Stimulated activated naive CD8-positive, alpha-beta T cell treated with anti-CD3 and anti-CD28 coated beads, Interleukin-15, Interleukin-2, amounts not matched to agents 100 ng/mL and 50 ng/mL, for 24 hours (primary cell): ENCODE measurements around the gene TNRC18.
A peak's percentile ranks its signal among the peaks of the same experiment; 100 is the strongest.

Experiments used
- H3K27ac Mint-ChIP-seq: one replicate; pipeline ENCODE4 v1.8.0; 2021; ENCODE audit warnings: mild to moderate bottlenecking, mixed read lengths
- H3K27me3 Mint-ChIP-seq: one replicate; pipeline ENCODE4 v1.8.0; 2021; ENCODE audit warnings: mixed read lengths
- H3K36me3 Mint-ChIP-seq: one replicate; pipeline ENCODE4 v1.8.0; 2021; ENCODE audit warnings: low read depth, mixed read lengths
- H3K4me1 Mint-ChIP-seq: one replicate; pipeline ENCODE4 v1.8.0; 2021; ENCODE audit warnings: low read depth, mixed read lengths
- H3K4me3 Mint-ChIP-seq: one replicate; pipeline ENCODE4 v1.8.0; 2021; ENCODE audit warnings: mild to moderate bottlenecking, mixed read lengths
- H3K9me3 Mint-ChIP-seq: one replicate; pipeline ENCODE4 v1.8.0; 2021; ENCODE audit warnings: mixed read lengths

The TNRC18 gene

DNA sequence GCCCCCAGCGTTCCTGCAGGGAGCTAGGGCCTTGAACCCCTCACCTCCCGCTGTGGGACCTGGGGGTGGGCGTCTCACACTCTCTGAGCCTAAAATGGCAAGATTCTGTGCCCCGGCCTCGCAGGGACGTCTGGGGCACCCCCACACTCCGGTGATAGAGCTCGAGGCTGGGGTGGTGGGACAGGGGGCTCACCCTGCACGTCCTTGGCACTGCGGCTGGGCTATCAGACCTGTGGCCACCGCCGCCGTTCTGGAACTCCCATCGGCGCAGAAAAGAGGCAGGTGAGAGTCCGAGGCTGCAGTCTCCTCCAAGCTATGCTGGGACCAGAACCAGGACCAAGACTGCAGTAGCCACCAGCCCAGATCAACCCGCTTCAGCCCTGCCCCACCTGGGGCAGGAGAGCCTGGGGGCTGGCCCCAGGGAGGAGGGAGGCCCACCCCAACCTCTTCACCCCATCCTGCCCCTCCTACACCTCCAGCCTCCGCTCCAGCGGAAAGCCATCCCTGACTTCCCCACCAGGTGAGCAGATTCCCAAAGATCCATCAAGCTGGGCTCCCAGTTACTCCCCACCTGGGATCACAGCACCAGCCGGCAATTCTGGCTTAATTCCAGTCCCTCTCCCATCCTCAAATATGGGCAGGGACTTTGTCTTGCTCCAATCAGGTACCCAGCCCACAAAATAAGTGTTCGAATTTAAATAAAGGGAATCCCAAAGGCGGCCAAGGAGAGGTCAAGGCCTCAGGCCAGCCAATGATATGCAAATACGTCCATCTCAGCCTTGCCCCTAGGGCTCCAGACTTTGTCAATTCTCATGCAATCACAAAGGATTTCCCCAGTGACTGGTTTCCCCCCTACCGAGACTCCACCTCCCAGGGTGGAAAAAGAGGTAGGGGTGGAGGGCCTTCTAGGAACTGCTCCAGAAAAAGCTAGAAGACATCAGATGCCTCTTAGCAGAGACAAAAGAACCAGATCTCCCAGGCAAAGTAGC lies 16.4 kb downstream of the TNRC18 start:
- Mint-ChIP-seq H3K9me3 (no peaks in the 10 kb centered on the region), H3K36me3 (no peaks in the 10 kb centered on the region), H3K4me1 (no peaks in the 10 kb centered on the region), H3K27me3 (peaks cover 25% of the 10 kb centered on the region), H3K27ac (no peak overlapping the region), H3K4me3 (no peak overlapping the region)

DNA sequence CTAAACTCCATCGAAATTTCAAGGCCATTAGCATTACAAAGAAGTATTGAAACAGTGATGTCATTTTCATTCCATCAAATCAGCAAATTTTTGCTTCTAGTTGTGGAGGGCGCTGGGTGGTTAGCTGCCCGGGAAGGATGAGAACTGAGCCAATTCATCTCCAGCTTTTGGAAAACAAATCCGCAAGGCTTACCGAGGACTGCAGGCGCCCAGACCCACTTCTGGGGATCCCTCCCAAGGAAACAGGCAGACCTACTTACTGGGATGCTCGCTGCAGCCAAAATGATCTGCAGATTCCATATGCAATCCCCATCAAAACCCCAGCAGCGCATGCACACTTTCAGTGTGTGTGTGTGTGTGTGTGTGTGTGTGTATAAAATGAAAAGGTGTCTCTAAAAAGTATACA lies 19.2 kb downstream of the TNRC18 start:
- no peaks in the 10 kb centered on the region for H3K9me3 Mint-ChIP-seq
- no peak overlapping the region for H3K27ac Mint-ChIP-seq
- H3K36me3 Mint-ChIP-seq, result no peaks in the 10 kb centered on the region
- no peaks in the 10 kb centered on the region for H3K4me1 Mint-ChIP-seq
- H3K4me3 Mint-ChIP-seq, result no peak overlapping the region
- peaks cover 15% of the 10 kb centered on the region for H3K27me3 Mint-ChIP-seq

DNA sequence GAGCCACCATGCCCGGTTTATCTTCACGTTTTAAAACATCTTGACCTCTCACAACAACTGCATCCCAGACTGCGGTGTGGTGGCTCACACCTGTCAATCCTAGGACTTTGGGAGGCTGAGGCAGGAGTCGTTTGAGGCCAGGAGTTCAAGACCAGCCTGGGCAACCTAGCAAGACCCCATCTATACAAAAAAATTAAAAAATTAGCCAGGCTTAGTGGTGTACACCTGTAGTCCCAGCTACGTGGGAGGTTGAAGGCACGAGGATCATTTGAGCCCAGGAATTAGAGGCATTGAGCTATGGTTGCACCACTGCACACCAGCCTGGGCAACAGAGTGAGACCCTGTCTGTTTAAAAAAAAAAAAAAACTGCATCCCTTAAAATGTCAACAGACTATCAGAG lies 20.2 kb downstream of the TNRC18 start:
- H3K27me3 Mint-ChIP-seq, result peaks cover 10% of the 10 kb centered on the region
- H3K36me3 Mint-ChIP-seq, result no peaks in the 10 kb centered on the region
- H3K27ac Mint-ChIP-seq, result no peak overlapping the region
- H3K9me3 Mint-ChIP-seq, result no peaks in the 10 kb centered on the region
- no peaks in the 10 kb centered on the region for H3K4me1 Mint-ChIP-seq
- H3K4me3 Mint-ChIP-seq, result no peak overlapping the region

DNA sequence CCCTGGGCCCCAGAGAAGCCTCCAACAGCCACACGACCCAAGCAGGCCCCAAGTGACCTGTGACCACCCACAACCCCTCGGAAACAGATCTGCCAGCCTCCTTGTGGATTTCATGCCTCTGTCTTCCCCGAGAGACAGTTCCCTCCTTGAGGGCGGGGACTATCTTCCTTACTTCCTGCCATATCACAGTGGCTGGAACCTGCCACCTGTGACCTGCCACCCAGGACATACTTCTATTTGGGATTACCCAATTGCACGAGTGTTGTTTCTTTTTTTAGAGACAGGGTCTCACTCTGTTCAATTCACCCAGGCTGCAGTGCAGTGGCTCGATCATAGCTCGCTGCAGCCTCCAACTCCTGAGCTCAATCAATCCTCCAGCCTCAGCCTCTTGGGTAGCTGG lies 25.9 kb downstream of the TNRC18 start:
- H3K4me3 Mint-ChIP-seq, result peak overlapping the region; percentile 84
- no peaks in the 10 kb centered on the region for H3K27me3 Mint-ChIP-seq
- H3K9me3 Mint-ChIP-seq, result no peaks in the 10 kb centered on the region
- H3K4me1 Mint-ChIP-seq, result peaks cover 31% of the 10 kb centered on the region
- peak overlapping the region; percentile 96 for H3K27ac Mint-ChIP-seq
- H3K36me3 Mint-ChIP-seq, result peaks cover 14% of the 10 kb centered on the region

DNA sequence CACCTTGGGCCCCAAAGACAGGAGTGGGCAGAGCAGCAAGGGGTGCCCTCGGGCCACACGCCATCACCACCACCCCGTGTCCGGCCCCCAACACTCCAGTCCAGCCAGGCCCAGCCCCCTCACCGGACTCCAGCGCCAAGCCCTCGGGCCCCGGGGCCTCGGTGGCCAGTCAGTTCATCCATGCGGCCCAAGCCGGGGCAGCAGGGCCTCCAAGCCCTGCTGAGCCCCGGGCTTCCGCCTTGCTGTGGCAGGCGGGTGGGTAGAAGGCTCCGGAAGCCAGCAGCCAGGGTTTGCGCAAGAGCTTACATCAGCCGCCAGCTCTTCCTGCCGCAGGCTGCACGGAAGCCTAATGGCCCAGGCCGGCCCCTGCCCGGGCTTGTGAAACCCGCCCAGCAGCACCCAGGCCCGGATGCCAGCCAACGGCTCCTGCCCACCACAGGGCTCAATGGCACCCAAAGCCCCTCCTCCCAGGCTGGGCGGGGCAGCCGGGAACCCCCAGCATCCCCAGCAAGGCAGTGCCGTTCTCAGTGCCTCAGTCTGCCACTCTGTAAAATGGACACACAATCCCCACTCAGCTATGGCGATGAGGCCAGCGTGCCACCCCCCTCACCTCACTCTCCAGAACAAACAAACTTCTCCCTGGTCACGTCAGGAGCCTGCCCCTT lies 26.5 kb downstream of the TNRC18 start:
- Mint-ChIP-seq H3K27me3 (no peaks in the 10 kb centered on the region), H3K9me3 (no peaks in the 10 kb centered on the region), H3K4me1 (peaks cover 31% of the 10 kb centered on the region), H3K4me3 (peak overlapping the region; percentile 84), H3K36me3 (peaks cover 17% of the 10 kb centered on the region), H3K27ac (peak overlapping the region; percentile 96)

DNA sequence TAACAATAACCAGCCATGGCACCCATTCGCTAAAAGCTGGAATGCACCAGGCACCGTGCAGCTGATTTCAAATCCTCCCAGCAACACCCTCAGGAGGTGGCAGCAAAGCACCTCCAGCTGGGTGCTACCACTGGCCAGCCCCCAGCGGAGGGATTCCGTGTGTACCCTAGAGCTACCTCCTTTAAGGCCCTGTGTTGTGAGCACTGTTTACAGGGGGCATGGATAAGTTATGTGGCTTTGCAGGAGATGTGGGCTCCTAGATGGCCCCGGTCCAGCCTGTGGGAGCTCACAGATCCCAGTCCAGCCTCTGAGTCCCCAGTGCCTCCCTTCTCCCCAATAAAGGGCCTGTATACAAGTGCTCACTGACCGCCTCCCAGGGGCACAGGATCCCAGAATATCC lies 27.1 kb downstream of the TNRC18 start:
- H3K27me3 Mint-ChIP-seq, result no peaks in the 10 kb centered on the region
- H3K9me3 Mint-ChIP-seq, result no peaks in the 10 kb centered on the region
- peak overlapping the region; percentile 85 for H3K27ac Mint-ChIP-seq
- peak overlapping the region; percentile 84 for H3K4me3 Mint-ChIP-seq
- H3K36me3 Mint-ChIP-seq, result peaks cover 17% of the 10 kb centered on the region
- peaks cover 31% of the 10 kb centered on the region for H3K4me1 Mint-ChIP-seq

DNA sequence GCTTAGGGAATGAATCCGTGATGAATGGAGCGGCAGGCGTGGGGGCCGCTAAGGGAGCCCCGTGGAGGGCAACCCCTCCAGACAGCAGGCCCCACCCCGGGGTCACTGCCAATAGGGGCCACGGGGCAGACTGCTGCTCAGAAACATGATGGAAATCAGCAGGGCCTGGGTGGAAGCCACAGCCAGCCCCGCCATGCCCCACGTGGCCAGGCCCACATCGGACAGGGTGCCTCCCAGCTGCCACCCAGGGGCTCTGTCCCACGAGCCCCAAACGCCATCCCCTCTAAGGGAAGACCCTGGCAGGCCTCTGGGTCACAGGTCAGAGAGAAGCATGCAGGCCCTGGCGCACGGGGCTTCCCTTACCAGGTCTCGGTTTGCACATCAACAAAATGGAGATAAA lies 28.4 kb downstream of the TNRC18 start:
- H3K36me3 Mint-ChIP-seq, result peaks cover 23% of the 10 kb centered on the region
- H3K4me1 Mint-ChIP-seq, result peaks cover 31% of the 10 kb centered on the region
- no peaks in the 10 kb centered on the region for H3K9me3 Mint-ChIP-seq
- H3K4me3 Mint-ChIP-seq, result peak overlapping the region; percentile 84
- no peaks in the 10 kb centered on the region for H3K27me3 Mint-ChIP-seq
- no peak overlapping the region for H3K27ac Mint-ChIP-seq

DNA sequence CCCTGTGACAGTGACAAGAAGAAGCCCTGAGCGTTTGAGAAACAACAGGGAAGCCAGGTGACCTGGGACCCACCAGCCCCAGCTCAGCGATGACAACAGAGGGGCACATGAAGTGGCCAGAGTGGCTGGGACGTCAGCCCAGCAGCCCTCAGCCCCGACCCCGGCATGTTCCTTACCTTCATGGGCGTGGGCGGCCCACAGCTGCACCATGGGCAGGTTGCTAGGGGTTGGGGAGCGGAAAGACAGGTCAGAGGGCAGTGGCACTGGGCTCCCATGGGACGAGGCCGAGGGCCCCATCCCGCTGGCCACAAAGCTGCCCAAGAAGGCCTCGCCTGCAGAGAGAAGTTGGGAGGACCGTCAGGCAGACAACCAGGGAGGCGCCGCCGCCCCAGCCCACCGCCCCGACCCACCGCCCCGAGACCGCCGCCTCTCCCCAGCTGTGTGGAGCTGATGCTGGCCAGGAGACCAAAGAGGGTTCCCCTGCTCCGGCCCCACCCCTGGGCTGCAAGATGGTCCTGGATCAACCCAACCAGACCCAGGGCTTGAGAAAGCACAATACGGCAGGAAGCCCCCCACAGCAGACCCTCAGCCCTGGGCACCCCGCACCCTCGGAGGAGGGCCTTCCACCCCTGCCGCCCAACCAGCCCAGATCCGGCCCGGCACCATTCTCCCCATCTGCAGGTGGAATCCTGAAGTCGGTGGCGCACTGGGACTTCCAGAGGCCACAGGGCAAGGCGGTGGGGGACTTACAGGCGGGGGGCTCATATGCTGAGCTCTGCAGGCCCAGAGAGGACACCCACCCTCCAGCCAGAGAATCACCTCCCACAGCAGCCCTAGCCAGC lies 29.1 kb downstream of the TNRC18 start:
- Mint-ChIP-seq H3K4me1 (peaks cover 31% of the 10 kb centered on the region), H3K27ac (no peak overlapping the region), H3K27me3 (no peaks in the 10 kb centered on the region), H3K36me3 (peaks cover 28% of the 10 kb centered on the region), H3K9me3 (no peaks in the 10 kb centered on the region), H3K4me3 (no peak overlapping the region)

DNA sequence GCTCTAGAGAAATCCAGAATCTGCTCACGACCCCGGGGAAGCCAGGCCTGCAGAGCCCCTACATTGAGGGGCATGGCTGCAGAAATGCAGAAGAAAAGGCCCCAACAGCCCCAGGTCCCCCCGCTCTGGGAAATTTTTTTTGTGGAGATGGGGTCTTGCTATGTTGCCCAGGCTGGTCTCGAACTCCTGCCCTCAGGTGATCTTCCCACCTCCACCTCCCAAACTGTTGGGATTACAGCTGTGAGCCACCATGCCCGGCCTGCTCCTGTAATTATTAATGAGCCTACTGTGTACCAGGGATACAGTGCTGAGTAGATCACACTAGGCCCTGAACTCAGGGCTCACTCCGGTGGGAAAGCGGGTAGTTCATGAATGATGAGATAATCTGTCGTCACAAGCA lies 29.9 kb downstream of the TNRC18 start:
- peaks cover 29% of the 10 kb centered on the region for H3K36me3 Mint-ChIP-seq
- peaks cover 31% of the 10 kb centered on the region for H3K4me1 Mint-ChIP-seq
- H3K9me3 Mint-ChIP-seq, result no peaks in the 10 kb centered on the region
- no peak overlapping the region for H3K4me3 Mint-ChIP-seq
- H3K27me3 Mint-ChIP-seq, result no peaks in the 10 kb centered on the region
- H3K27ac Mint-ChIP-seq, result no peak overlapping the region

DNA sequence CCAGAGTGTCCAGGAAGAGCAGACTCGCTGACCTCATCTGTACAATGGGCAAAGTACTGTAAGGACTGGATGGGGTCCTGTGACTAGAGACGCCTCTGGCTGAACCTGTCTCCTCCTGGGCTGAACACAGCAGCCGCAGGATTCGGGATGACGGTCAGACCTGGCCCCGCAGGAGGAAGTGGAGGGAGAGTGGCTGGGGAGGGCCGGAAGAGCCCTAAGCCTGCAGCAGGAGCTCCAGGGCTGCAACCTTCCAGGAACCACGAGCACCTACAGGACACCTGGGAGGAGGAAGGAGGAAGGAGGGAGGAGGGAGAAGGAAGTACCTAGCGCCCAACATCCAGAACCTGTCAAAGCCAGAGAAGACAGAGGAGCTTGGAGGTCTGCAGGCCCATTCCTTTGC lies 30.3 kb downstream of the TNRC18 start:
- no peak overlapping the region for H3K27ac Mint-ChIP-seq
- peaks cover 29% of the 10 kb centered on the region for H3K36me3 Mint-ChIP-seq
- H3K4me1 Mint-ChIP-seq, result peaks cover 31% of the 10 kb centered on the region
- H3K4me3 Mint-ChIP-seq, result no peak overlapping the region
- H3K9me3 Mint-ChIP-seq, result no peaks in the 10 kb centered on the region
- H3K27me3 Mint-ChIP-seq, result no peaks in the 10 kb centered on the region

DNA sequence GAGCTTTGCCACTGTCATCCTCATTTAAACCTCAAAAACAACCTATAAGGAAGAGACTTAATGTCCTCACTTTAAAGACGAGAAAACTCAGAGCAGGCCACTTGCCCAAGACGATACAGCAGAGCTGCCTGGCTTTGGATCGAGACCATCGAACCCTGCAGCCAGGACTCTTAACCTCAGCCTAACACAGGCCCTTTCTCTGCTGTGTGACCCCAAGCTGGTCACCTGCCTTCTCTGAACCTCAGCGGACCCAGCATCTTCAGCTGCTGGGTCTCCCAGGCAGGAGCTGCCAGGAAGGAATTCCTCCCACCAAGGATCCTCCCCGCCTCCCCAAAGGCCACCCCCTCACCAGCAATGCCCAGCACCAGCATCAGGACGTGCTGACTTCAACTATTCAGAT lies 32.7 kb downstream of the TNRC18 start:
- no peak overlapping the region for H3K4me3 Mint-ChIP-seq
- H3K36me3 Mint-ChIP-seq, result peaks cover 35% of the 10 kb centered on the region
- H3K27ac Mint-ChIP-seq, result no peak overlapping the region
- H3K9me3 Mint-ChIP-seq, result no peaks in the 10 kb centered on the region
- H3K4me1 Mint-ChIP-seq, result peaks cover 22% of the 10 kb centered on the region
- H3K27me3 Mint-ChIP-seq, result no peaks in the 10 kb centered on the region

DNA sequence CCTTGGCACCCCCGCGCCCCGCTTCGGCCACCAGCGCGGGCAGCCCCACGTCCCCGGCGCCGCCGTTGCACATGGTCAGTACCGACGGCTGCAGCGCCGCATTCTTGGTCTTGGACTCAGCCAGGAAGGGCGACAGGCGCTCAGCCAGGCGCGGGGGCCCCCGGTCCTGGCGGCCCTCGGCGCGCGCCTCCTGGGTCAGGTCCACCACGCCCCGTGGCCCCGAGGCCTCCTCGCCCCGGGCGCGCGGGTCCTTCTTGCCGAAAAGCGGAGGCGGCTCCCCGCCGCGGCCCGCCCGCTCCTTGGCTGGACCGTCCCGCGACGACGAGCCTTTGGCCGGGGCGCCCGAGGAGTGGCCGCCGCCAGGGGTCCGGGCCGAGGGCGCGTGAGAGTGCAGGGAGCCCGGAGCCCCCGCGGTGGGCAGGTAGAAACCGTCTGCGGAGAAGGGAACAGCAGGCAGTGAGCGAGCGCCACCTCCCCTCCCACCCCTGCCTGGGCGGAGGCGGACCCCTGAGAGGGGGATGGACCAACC lies 34.7 kb downstream of the TNRC18 start:
- H3K27ac Mint-ChIP-seq, result no peak overlapping the region
- H3K27me3 Mint-ChIP-seq, result no peaks in the 10 kb centered on the region
- H3K36me3 Mint-ChIP-seq, result peaks cover 37% of the 10 kb centered on the region
- H3K9me3 Mint-ChIP-seq, result no peaks in the 10 kb centered on the region
- H3K4me1 Mint-ChIP-seq, result peaks cover 20% of the 10 kb centered on the region
- H3K4me3 Mint-ChIP-seq, result no peak overlapping the region

DNA sequence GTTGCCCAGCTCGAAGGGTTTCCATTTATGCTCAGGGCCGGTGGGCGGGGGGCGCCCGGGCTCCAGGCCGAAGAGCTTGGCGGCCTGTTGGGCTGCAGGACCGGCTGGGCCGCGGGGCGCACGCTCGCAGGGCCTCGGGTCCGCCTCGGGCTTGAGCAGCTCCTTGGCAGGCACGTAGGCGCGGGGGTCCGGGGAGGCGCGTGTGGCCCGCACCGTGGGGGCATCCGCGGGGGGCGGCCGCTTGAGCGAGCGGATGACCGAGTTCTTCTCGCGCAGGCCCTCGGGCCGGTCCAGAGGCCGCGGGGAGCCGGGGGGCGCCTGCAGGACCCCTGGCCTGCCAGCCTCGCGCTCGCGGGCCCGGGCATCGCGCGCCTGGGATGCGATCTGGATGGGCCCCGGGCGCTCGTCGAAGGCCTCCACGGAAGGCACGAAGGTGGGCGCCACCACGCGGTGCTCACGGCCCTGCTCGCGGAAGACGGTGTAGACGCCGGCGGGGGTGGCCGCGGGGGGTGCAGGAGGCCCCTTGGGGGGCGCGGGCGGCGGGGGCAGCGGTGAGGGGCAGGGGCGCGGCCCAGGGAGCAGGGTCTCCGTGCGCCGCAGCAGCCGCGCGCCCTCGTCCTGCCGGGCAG lies 35.2 kb downstream of the TNRC18 start:
- peaks cover 18% of the 10 kb centered on the region for H3K4me1 Mint-ChIP-seq
- no peaks in the 10 kb centered on the region for H3K9me3 Mint-ChIP-seq
- peaks cover 33% of the 10 kb centered on the region for H3K36me3 Mint-ChIP-seq
- H3K27ac Mint-ChIP-seq, result no peak overlapping the region
- no peaks in the 10 kb centered on the region for H3K27me3 Mint-ChIP-seq
- H3K4me3 Mint-ChIP-seq, result no peak overlapping the region

DNA sequence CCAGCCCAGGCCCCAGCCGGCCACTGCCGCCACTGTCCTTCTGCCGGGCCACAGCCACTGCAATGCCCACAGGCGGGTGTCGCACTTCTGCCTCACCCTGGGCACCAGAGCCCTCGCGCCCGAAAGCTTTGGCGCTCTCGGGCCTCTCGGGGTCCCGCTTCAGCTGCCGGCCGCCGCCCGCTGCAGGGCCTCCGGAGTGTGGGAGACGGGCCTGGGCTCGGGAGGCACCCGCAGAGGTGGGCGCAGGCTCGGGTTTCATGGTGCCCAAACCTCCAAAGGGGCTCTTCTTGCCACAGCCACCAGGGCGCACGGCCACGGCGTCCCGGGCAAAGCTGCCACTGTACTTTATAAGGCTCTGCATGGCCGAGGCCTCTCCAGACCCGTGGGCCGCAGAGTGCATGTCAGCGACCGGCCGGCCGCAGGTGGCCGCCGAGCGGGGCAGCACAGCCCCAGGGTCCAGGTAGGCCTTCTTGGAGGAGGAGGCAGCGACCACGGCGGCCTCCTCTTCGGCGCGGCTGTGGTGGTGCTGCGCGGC lies 35.9 kb downstream of the TNRC18 start:
- Mint-ChIP-seq H3K36me3 (peaks cover 27% of the 10 kb centered on the region), H3K27me3 (no peaks in the 10 kb centered on the region), H3K27ac (no peak overlapping the region), H3K4me1 (peaks cover 21% of the 10 kb centered on the region), H3K4me3 (no peak overlapping the region), H3K9me3 (no peaks in the 10 kb centered on the region)
